Urinary bladder (tissue), 4 donors: ENCODE results near the gene FMN1. TPM values are rescaled to one million over a fixed set of nuclear protein-coding genes. Genes with fewer than 3 reads are reported as not detected.

Source experiments
- DNase-seq: peaks from one replicate; pipeline ENCODE4 v3.0.0-alpha.2; 2015; ENCODE audit errors: extremely low spot score
- H3K27ac ChIP-seq: one replicate; pipeline ENCODE4 v1.5.1; 2013; ENCODE audit warnings: low read depth, mild to moderate bottlenecking, moderate library complexity
- H3K36me3 ChIP-seq: one replicate; pipeline ENCODE4 v1.6.1; 2013; ENCODE audit warnings: mild to moderate bottlenecking, moderate library complexity; ENCODE audit not compliant: insufficient read depth
- H3K4me1 ChIP-seq: one replicate; pipeline ENCODE4 v1.6.1; 2013; ENCODE audit warnings: mild to moderate bottlenecking, moderate library complexity; ENCODE audit not compliant: insufficient read depth
- H3K4me3 ChIP-seq: one replicate; pipeline ENCODE4 v1.5.1; 2013; ENCODE audit warnings: low read depth, low read length
- WGBS: extraction: QIAGEN DNeasy Blood & Tissue Kit; methylation state at CpG from one replicate; pipeline ENCODE4 v1.1.7; 2013; 5-methylcytosine and 5-hydroxymethylcytosine counted together
- polyA plus RNA-seq: library from polyadenylated mRNA; stranded (reverse); fragments of 200-250 nt; gene quantifications from one replicate; pipeline ENCODE4 v1.2.3, GENCODE V29; 2013
- small RNA-seq: library from RNA; depleted of rRNA; stranded (forward); fragments of <200 nt; gene quantifications from one replicate; pipeline ENCODE3, GENCODE V24; 2014
- total RNA-seq: library from RNA; depleted of rRNA; stranded (reverse); fragments of >200 nt; gene quantifications from one replicate; pipeline ENCODE4 v1.2.3, GENCODE V29; 2014
- donor health status: healthy with polysubstance abuse.
- donor health status: healthy.

FMN1 gene
- total and polyA plus RNA-seq, 2 donors: 0.95 to 6.2 TPM

GRCh38 chr15:32718227-32718820 is 476.2 kb downstream of the FMN1 start:
- no peaks in the 10 kb centered on the region for H3K36me3 ChIP-seq
- H3K4me1 ChIP-seq: peaks cover 1% of the 10 kb centered on the region
- no peak for DNase-seq
- H3K4me3 ChIP-seq: peak overlapping the region; percentile 15
- H3K27ac ChIP-seq: no peak overlapping the region
- WGBS: under 1% methylated on average over 60 of the region's 60 CpGs

DNA sequence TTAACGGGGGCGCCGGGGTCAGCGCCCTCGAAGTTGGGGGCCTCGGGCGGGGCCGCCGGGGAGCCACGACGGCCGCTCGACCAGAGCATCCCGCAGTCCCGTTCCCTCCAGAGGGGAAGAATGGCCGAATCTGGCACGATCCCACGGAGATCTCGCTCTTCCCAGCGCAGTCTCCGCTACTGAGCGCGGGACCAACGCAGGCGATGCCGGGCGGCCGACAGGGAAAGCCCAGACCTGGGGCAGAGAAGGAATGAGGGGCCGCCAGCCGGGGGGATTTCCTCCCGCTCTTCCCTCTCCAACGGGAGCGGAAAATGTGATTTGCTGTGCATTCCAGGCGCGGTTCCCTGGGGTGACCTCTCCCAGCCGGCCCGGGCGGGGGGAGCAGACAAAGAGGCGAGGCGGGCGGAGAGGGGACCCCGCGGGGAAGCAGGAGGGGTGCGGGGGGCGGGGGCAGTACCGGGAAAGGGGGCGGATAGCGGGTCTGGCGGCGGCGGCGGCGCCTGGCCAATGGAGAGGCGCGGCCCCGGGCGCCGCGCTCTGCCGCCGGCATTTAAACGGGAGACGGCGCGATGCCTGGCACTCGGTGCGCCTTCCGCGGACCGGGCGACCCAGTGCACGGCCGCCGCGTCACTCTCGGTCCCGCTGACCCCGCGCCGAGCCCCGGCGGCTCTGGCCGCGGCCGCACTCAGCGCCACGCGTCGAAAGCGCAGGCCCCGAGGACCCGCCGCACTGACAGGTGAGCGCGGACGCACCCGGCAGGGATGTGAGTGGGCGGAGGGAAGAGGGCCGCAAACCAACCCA is 476.9 kb downstream of the FMN1 start, which contains the start of gene GREM1:
Gene GREM1, plus strand, starts transcription at position 579 of the 801 bp plus-strand sequence. CDS start 12,687 bp downstream, outside the sequence.
- Histone ChIP-seq H3K36me3 (no peaks in the 10 kb centered on the region), H3K4me1 (peaks cover 1% of the 10 kb centered on the region), H3K4me3 (peak within 1 kb of the TSS; percentile 15), H3K27ac (no peak within 1 kb of the TSS)
- under 1% methylated on average over 99 of the region's 99 CpGs for WGBS
- no peak for DNase-seq

DNA sequence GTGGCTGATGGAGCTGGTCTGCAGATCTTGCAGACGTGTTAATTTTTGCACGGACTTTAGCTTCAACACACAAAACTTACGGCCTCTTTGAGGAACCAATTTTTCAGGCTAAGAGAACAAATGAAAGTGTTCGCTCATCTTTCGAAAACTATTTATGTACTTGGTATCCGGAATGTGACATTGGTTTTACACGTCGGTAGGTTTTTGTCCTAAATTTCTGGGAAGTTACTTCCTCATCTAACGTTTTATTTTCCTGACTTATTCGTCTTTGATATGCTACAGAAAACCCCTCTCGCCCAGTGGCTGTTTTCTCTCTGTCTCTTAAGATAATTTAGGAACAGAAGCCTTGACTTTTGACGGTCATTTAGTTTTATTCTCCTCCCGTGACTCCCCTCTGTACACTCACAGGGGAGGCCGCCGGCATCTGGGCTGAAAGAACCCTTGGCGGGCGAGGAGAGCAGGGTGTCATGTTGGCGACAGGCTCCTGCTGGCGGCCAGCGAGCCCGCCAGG is 477.5 kb downstream of the FMN1 start:
- no peak overlapping the region for H3K27ac ChIP-seq
- DNase-seq: no peak
- peaks cover 1% of the 10 kb centered on the region for H3K4me1 ChIP-seq
- no peaks in the 10 kb centered on the region for H3K36me3 ChIP-seq
- WGBS: 10% methylated on average over 21 of the region's 21 CpGs
- peak overlapping the region; percentile 15 for H3K4me3 ChIP-seq

- 24% methylated on average over 13 of the region's 13 CpGs for WGBS
- no peak overlapping the region for H3K27ac ChIP-seq
- H3K4me3 ChIP-seq: no peak overlapping the region
- peaks cover 1% of the 10 kb centered on the region for H3K4me1 ChIP-seq
- no peak for DNase-seq
- H3K36me3 ChIP-seq: no peaks in the 10 kb centered on the region
Measured at GRCh38 chr15:32716216-32716914, 478.1 kb downstream of the FMN1 start.

Small RNA genes within 50 kb of the gene (small RNA-seq; reads per million reads assigned to genes)
- not detected for gene RF00591

Other genes with a start within 250 kb of the FMN1 start
- gene RYR3, start 116.3 kb upstream of the FMN1 start, total RNA-seq: 10.5 TPM
- 5.1 TPM for gene RYR3, start 116.3 kb upstream of the FMN1 start, polyA plus RNA-seq